ENCODE results near the gene LEP.

DNA sequence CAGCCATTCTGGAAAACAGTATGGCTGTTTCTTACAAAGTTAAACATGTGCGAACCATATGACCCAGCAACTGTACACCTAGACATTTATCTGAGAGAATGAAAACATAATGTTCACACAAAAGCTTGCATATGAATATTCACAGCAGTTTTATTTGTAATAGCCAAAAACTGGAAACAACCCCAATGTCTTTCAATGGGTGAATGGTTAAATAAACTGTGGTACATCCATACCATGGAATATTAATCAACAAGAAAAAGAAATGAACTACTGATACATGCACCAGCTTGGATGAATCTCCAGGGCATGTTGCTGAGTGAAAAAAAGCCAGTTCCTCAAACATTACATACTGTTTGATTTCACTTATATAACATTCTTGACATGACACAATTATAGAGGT, 37.3 kb downstream of the LEP start:
- no peak for TF ChIP-seq POLR2A (IDR thresholded peaks at IDR 0.05; ENCODE audit: low read length)
- no peak for TF ChIP-seq GATA1 (IDR thresholded peaks at IDR 0.05; ENCODE audit: low read depth, low read length)
